GM23248 (cell line): ENCODE measurements around the gene HSD11B1L. TPM values are rescaled to one million over a fixed set of nuclear protein-coding genes. Genes with fewer than 3 reads are reported as not detected.

Source experiments
- DNase-seq: peaks from one replicate; pipeline ENCODE4 v3.0.0-alpha.2; 2015
- H2AFZ ChIP-seq: fragments of 200-600 bp; sonication (generic); 2 replicates; pipeline ENCODE4 v1.6.1; 2016; ENCODE audit warnings: antibody characterized with exemption
- H3F3A ChIP-seq: fragments of 200-600 bp; sonication (generic); 2 replicates; pipeline ENCODE4 v1.6.1; 2016; ENCODE audit warnings: mild to moderate bottlenecking, antibody characterized with exemption, mixed run types; ENCODE audit not compliant: insufficient read depth
- H3K27ac ChIP-seq: fragments of 200-600 bp; sonication (generic); 2 replicates; pipeline ENCODE4 v1.5.1; 2016; ENCODE audit warnings: mild to moderate bottlenecking
- H3K27me3 ChIP-seq: fragments of 200-600 bp; sonication (generic); replicated peaks from 2 replicates; pipeline ENCODE4 v1.6.1; 2016; ENCODE audit warnings: mild to moderate bottlenecking; ENCODE audit not compliant: insufficient read depth
- H3K36me3 ChIP-seq: fragments of 200-600 bp; sonication (generic); 2 replicates; pipeline ENCODE4 v1.6.1; 2016; ENCODE audit warnings: low read depth, mild to moderate bottlenecking
- H3K4me1 ChIP-seq: fragments of 200-600 bp; sonication (generic); 2 replicates; pipeline ENCODE4 v1.6.1; 2016; ENCODE audit warnings: mild to moderate bottlenecking; ENCODE audit not compliant: insufficient read depth
- H3K4me2 ChIP-seq: fragments of 200-600 bp; sonication (generic); one replicate; pipeline ENCODE4 v1.6.1; 2016; ENCODE audit warnings: mild to moderate bottlenecking; ENCODE audit not compliant: unreplicated experiment
- H3K4me3 ChIP-seq: fragments of 200-600 bp; sonication (generic); 2 replicates; pipeline ENCODE4 v1.5.1; 2016; ENCODE audit warnings: mild to moderate bottlenecking
- H3K79me2 ChIP-seq: fragments of 200-600 bp; sonication (generic); 2 replicates; pipeline ENCODE4 v1.6.1; 2016; ENCODE audit warnings: mild to moderate bottlenecking; ENCODE audit not compliant: insufficient read depth
- H3K9ac ChIP-seq: fragments of 200-600 bp; sonication (generic); 2 replicates; pipeline ENCODE4 v1.6.1; 2016; ENCODE audit warnings: mild to moderate bottlenecking
- H3K9me2 ChIP-seq: fragments of 200-600 bp; sonication (generic); 2 replicates; pipeline ENCODE4 v1.6.1; 2016; ENCODE audit warnings: mixed run types, mild to moderate bottlenecking, moderate library complexity; ENCODE audit not compliant: insufficient read depth
- H3K9me3 ChIP-seq: fragments of 200-600 bp; sonication (generic); one replicate; pipeline ENCODE4 v1.6.1; 2017; ENCODE audit warnings: low read depth
- H4K20me1 ChIP-seq: fragments of 200-600 bp; sonication (generic); 2 replicates; pipeline ENCODE4 v1.6.0; 2016; ENCODE audit not compliant: insufficient read depth
- EZH2 ChIP-seq: fragments of 200-600 bp; sonication (generic); IDR thresholded peaks from 2 replicates; pipeline ENCODE4 v1.6.1; 2018; ENCODE audit warnings: antibody characterized with exemption, mild to moderate bottlenecking; ENCODE audit not compliant: insufficient read depth, poor library complexity, severe bottlenecking
- EZH2phosphoT487 ChIP-seq: fragments of 200-600 bp; sonication (generic); IDR thresholded peaks from 2 replicates; pipeline ENCODE4 v1.6.1; 2018; ENCODE audit warnings: antibody characterized with exemption, moderate library complexity, mild to moderate bottlenecking, low read depth; ENCODE audit not compliant: insufficient read depth
- WGBS, 2 experiments: methylation state at CpG; one replicate each; pipeline ENCODE4 v1.1.6; 2015 to 2017; ENCODE audit warnings: low lambda C conversion rate in 2 of 2, low coverage in 1 of 2; ENCODE audit errors: missing lambda C conversion rate in 2 of 2; 5-methylcytosine and 5-hydroxymethylcytosine counted together
- in situ Hi-C: fragments of 300-500 bp; cut with MboI; formaldehyde crosslinking; loops from 2 replicates; pipeline ENCODE4 v1.15.0; 2020
- polyA plus RNA-seq: library from polyadenylated mRNA; unstranded; fragments of >200 nt; fragmentation: Nextera tagmentation; extraction: Ambion mirVana; gene quantifications from 2 replicates; pipeline ENCODE4 v1.2.1, GENCODE V29; 2016
- total RNA-seq: library from RNA; depleted of rRNA; stranded (reverse); fragments of >200 nt; shearing (Covaris generic); gene quantifications from 2 replicates; pipeline ENCODE4 v1.2.3, GENCODE V29; 2014

HSD11B1L gene
- total and polyA plus RNA-seq, 2 experiments from 2014 or later, result 10.9 to 30.7 TPM

DNA sequence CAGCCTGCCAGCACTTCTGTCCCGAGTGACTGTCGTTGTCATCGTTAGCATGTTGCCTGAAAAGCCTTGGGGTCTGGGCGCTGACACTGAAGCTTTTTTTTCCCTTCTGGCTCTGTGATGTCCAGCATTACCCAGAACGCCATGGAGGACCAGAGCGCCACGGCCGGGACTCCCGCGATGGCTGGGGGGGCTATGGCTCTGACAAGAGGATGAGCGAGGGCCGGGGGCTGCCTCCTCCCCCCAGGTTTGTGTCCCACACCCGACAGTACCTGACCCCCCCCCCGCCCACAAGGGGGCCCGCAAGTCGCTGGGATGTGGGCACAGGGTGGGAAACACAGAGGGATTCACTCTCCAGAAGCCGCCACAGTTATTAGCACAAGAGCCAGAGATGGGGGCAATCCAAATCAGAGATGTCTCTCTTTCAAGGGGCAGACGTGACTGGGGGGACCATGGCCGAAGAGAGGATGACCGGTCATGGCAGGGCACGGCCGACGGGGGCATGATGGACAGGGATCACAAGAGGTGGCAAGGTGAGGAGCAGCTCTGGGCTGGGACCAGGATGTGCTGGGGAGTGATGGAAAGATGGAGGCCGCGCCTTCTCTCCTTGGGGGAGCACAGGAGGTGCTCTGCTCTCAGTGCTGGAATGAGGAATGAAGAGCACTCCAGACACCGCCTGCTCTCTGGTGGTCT is 13.8 kb upstream of the HSD11B1L start:
- 85 to 94% methylated on average over 23 to 26 of the region's 26 CpGs for WGBS, 2 experiments
- Histone ChIP-seq H3K9ac (no peak overlapping the region), H3F3A (peaks cover 35% of the 10 kb centered on the region), H3K4me3 (no peak overlapping the region), H3K79me2 (peaks cover 10% of the 10 kb centered on the region), H3K9me2 (no peaks in the 10 kb centered on the region), H3K4me2 (no peak overlapping the region), H3K27me3 (no peaks in the 10 kb centered on the region), H3K36me3 (peaks cover 46% of the 10 kb centered on the region), H3K4me1 (peaks cover 7% of the 10 kb centered on the region; the same call in 1 of the 2 replicates), H2AFZ (no peak overlapping the region), H3K27ac (no peak overlapping the region), H4K20me1 (no peaks in the 10 kb centered on the region), H3K9me3 (no peaks in the 10 kb centered on the region)
- TF ChIP-seq EZH2 (no peak), EZH2phosphoT487 (no peak)
- no peak for DNase-seq
- in situ Hi-C loops, result no loop called here

DNA sequence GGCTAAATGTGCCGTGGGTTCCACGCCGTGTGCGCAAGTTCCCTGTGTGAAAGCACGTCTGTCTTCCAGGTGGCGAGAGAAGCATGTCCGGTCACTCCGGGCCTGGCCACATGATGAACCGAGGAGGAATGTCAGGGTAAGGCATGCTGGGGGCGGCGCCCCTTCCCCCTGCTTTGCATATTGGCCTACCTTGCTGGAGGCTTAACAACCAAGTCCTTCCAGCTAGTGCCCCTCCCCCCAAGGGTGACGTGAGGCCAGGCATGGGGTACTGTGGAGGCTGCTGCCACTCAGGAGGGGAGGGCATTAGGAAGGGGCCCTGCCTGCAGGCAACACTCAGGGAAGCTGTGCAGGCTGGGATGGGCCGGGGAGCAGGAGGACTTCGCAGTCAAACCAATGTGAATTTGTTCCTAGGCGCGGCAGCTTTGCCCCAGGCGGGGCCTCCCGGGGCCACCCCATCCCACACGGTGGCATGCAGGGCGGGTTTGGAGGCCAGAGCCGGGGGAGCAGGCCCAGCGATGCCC is 13.0 kb upstream of the HSD11B1L start:
- 86 to 89% methylated on average over 22 of the region's 22 CpGs for WGBS, 2 experiments
- in situ Hi-C loops, result no loop called here

DNA sequence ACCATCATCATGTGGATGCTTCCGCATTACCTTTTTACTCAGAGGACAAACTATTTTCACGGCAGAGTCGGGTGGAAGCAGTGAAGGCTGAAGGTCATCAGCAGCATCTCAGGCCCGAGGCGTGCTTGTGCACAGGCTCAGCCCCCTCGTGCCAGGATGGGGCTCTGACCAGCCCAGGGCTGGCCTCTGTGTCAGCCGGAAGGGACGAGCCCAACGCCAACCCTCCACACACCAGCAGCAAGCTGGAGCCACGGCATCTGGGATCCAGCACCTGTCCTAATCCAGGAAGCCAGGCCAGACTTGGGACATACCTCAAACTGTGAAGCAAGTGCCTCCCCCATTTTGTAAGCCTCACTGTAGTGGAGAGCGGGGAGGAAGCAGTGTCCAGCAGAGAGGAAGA is 11.6 kb upstream of the HSD11B1L start:
- no peak overlapping the region for H2AFZ ChIP-seq
- H3K4me2 ChIP-seq, result no peak overlapping the region
- no peak overlapping the region for H3K27ac ChIP-seq
- H3K9me3 ChIP-seq, result no peaks in the 10 kb centered on the region
- DNase-seq, result no peak
- 96 to 99% methylated on average over 11 of the region's 11 CpGs for WGBS, 2 experiments
- peaks cover 7% of the 10 kb centered on the region; the same call in 1 of the 2 replicates for H3K4me1 ChIP-seq
- in situ Hi-C loops, result no loop called here
- H3K9ac ChIP-seq, result no peak overlapping the region
- H3F3A ChIP-seq, result peaks cover 24% of the 10 kb centered on the region
- H3K79me2 ChIP-seq, result 0 out of 2 replicates have a peak, but pooled peaks cover 5% of the 10 kb centered on the region
- no peak overlapping the region for H3K4me3 ChIP-seq
- H4K20me1 ChIP-seq, result no peaks in the 10 kb centered on the region
- no peaks in the 10 kb centered on the region for H3K27me3 ChIP-seq
- no peaks in the 10 kb centered on the region for H3K9me2 ChIP-seq
- peaks cover 37% of the 10 kb centered on the region for H3K36me3 ChIP-seq
- TF ChIP-seq EZH2phosphoT487 (no peak), EZH2 (no peak)

More for the DNA sequence above, 13.0 kb upstream of the HSD11B1L start:
- Histone ChIP-seq H3K9me2 (no peaks in the 10 kb centered on the region), H3K79me2 (peaks cover 9% of the 10 kb centered on the region; the same call in 1 of the 2 replicates), H3K4me3 (no peak overlapping the region), H3F3A (peaks cover 36% of the 10 kb centered on the region), H4K20me1 (no peaks in the 10 kb centered on the region), H3K27me3 (no peaks in the 10 kb centered on the region), H3K9me3 (no peaks in the 10 kb centered on the region), H3K4me1 (peaks cover 7% of the 10 kb centered on the region; the same call in 1 of the 2 replicates), H3K36me3 (peaks cover 43% of the 10 kb centered on the region), H2AFZ (no peak overlapping the region), H3K9ac (no peak overlapping the region), H3K4me2 (no peak overlapping the region), H3K27ac (no peak overlapping the region)
- no peak for TF ChIP-seq EZH2
- no peak for TF ChIP-seq EZH2phosphoT487
- DNase-seq, result no peak

GRCh38 chr19:5671600-5671999 is 9.2 kb upstream of the HSD11B1L start:
- Histone ChIP-seq H3K4me3 (no peak overlapping the region), H2AFZ (no peak overlapping the region), H3K27me3 (no peaks in the 10 kb centered on the region), H4K20me1 (no peaks in the 10 kb centered on the region), H3F3A (peaks cover 7% of the 10 kb centered on the region; the same call in 1 of the 2 replicates), H3K4me1 (no peaks in the 10 kb centered on the region), H3K4me2 (no peak overlapping the region), H3K79me2 (0 out of 2 replicates have a peak, but pooled peaks cover 1% of the 10 kb centered on the region), H3K27ac (no peak overlapping the region), H3K36me3 (peaks cover 18% of the 10 kb centered on the region), H3K9me3 (no peaks in the 10 kb centered on the region), H3K9me2 (no peaks in the 10 kb centered on the region), H3K9ac (no peak overlapping the region)
- TF ChIP-seq EZH2 (no peak), EZH2phosphoT487 (no peak)
- in situ Hi-C loops, result no loop called here
- DNase-seq, result no peak
- 73 to 79% methylated on average over 7 of the region's 7 CpGs for WGBS, 2 experiments
